Activated gamma-delta T cell treated with anti-CD3 and anti-CD28 coated beads, Interleukin-2, amount 50 U/mL, for 16 hours (primary cell): Measurements from ENCODE around the gene USP17L28.
"Not testable (repeated sequence)": the region's sequence is repeated elsewhere in the genome, so short reads cannot be mapped to it uniquely, and the experiment has no call there.

Experiments used
- DNase-seq: peaks from one replicate; pipeline ENCODE4 v3.0.0-alpha.2; 2020; ENCODE audit warnings: low read depth

The USP17L28 gene, protein sequence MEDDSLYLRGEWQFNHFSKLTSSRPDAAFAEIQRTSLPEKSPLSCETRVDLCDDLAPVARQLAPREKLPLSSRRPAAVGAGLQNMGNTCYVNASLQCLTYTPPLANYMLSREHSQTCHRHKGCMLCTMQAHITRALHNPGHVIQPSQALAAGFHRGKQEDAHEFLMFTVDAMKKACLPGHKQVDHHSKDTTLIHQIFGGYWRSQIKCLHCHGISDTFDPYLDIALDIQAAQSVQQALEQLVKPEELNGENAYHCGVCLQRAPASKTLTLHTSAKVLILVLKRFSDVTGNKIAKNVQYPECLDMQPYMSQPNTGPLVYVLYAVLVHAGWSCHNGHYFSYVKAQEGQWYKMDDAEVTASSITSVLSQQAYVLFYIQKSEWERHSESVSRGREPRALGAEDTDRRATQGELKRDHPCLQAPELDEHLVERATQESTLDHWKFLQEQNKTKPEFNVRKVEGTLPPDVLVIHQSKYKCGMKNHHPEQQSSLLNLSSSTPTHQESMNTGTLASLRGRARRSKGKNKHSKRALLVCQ

GRCh38 chr4:9348593-9348992 is at the start of gene USP17L28:
USP17L28 (plus strand) TSS chr4:9348893; CDS start chr4:9348893, 0 bp downstream.
- DNase-seq = not testable (repeated sequence)

- DNase-seq = not testable (repeated sequence)
Measured at GRCh38 chr4:9324191-9324590, 24.5 kb upstream of the USP17L28 start.

- not testable (repeated sequence) for DNase-seq
Measured at GRCh38 chr4:9324865-9325264, 23.8 kb upstream of the USP17L28 start, which contains the start of gene USP17L24. USP17L24 (plus strand) TSS chr4:9325165; CDS start chr4:9325165, 0 bp downstream.

GRCh38 chr4:9329611-9330010 is 19.1 kb upstream of the USP17L28 start, which contains the start of gene USP17L25:
USP17L25 (plus strand) TSS chr4:9329911; CDS start chr4:9329911, 0 bp downstream.
- not testable (repeated sequence) for DNase-seq

DNA sequence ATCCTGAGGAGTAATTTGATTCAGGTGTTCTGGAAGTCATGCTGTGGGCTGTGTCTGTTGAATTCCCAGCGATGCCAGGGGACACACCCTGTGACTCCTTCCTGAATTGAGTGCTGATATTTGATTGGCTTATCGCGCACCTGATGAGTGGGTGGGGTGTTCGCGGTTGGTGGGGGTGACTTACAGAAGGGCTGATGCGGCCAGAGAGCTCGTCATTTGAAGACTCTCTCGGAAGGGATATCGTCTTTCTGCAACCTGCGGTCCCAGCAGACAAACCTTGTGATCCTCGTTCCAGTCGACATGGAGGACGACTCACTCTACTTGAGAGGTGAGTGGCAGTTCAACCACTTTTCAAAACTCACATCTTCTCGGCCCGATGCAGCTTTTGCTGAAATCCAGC is 14.3 kb upstream of the USP17L28 start, which contains the start of gene USP17L26:
TSS of gene USP17L26 (plus strand) at position 301 of the 400 bp plus-strand sequence. CDS start at position 301, 0 bp downstream.
- not testable (repeated sequence) for DNase-seq

- not testable (repeated sequence) for DNase-seq
Measured at GRCh38 chr4:9339103-9339502, 9.6 kb upstream of the USP17L28 start, which contains the start of gene USP17L5. USP17L5 (plus strand) TSS chr4:9339403; CDS start chr4:9339403, 0 bp downstream.

- DNase-seq = not testable (repeated sequence)
Measured at GRCh38 chr4:9343848-9344247, 4.8 kb upstream of the USP17L28 start, which contains the start of gene USP17L27. USP17L27 (plus strand) TSS chr4:9344148; CDS start chr4:9344148, 0 bp downstream.

DNA sequence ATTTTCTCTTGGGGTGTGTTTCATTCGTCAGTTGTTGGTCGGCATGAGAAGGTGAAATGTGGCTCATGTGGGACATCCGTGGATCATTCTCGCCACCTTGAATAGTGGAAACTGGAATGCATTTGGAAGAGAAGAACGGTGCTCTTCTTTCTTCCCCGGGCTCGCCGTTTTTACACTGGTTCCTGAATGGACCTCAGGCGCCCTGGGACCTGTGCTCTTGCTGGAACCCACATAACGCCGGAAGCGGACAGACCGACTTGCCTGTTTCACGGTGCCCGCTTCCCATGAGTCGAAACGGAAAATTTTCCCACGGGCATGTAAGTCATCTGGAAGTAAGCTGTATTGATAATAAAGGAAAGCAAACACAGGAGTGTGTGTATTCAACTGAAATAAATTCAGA is 2.2 kb downstream of the USP17L28 start:
- not testable (repeated sequence) for DNase-seq

DNA sequence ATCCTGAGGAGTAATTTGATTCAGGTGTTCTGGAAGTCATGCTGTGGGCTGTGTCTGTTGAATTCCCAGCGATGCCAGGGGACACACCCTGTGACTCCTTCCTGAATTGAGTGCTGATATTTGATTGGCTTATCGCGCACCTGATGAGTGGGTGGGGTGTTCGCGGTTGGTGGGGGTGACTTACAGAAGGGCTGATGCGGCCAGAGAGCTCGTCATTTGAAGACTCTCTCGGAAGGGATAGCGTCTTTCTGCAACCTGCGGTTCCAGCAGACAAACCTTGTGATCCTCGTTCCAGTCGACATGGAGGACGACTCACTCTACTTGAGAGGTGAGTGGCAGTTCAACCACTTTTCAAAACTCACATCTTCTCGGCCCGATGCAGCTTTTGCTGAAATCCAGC is 4.6 kb downstream of the USP17L28 start, which contains the start of gene USP17L29:
TSS of gene USP17L29 (plus strand) at position 301 of the 400 bp plus-strand sequence. CDS start at position 301, 0 bp downstream.
- DNase-seq = not testable (repeated sequence)

DNA sequence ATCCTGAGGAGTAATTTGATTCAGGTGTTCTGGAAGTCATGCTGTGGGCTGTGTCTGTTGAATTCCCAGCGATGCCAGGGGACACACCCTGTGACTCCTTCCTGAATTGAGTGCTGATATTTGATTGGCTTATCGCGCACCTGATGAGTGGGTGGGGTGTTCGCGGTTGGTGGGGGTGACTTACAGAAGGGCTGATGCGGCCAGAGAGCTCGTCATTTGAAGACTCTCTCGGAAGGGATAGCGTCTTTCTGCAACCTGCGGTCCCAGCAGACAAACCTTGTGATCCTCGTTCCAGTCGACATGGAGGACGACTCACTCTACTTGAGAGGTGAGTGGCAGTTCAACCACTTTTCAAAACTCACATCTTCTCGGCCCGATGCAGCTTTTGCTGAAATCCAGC is 14.1 kb downstream of the USP17L28 start, which contains the start of gene USP17L30:
TSS of gene USP17L30 (plus strand) at position 301 of the 400 bp plus-strand sequence. CDS start at position 301, 0 bp downstream.
- DNase-seq = not testable (repeated sequence)

- not testable (repeated sequence) for DNase-seq
Measured at GRCh38 chr4:9379881-9380280, 31.2 kb downstream of the USP17L28 start.

- DNase-seq = not testable (repeated sequence)
Measured at GRCh38 chr4:9381012-9381534, 32.4 kb downstream of the USP17L28 start.

DNA sequence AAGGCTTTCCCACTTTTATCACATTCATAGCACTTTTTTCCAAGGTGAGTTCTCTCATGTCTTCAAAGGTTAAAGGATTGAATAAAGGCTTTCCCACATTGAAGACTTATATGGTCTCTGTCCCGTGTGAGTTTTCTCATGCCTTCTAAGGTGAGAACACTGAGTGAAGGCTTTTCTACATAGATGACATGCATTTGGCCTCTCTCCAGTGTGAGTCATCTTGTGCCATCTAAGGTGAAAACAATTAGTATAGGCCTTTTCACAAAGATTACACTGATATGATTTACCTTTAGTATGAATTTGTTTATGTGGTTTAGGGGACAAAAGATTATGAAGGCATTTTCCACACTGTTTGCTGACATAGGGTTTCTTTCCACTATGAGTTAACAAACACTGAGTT is 35.4 kb downstream of the USP17L28 start:
- DNase-seq = no peak

GRCh38 chr4:9389001-9389400 is 40.3 kb downstream of the USP17L28 start:
- DNase-seq = not testable (repeated sequence)
